Caki2 (cell line): ENCODE data around the gene CLCN6. TPM values are rescaled to one million over a fixed set of nuclear protein-coding genes. Genes with fewer than 3 reads are reported as not detected.

Source experiments
- DNase-seq: peaks from one replicate; pipeline ENCODE4 v3.0.0-alpha.2; 2015; ENCODE audit warnings: low read depth
- in situ Hi-C: cut with HindIII; loops from 2 replicates; pipeline ENCODE4 v1.10.0; 2016; ENCODE audit warnings: low sequenced_read_pairs, low pct_unique_long_range_greater_than_20kb, mixed read lengths
- total RNA-seq: library from RNA; depleted of rRNA; stranded (reverse); fragments of >200 nt; shearing (Covaris generic); gene quantifications from 2 replicates; pipeline ENCODE4 v1.2.3, GENCODE V29; 2014; ENCODE audit warnings: low replicate concordance; rRNA removed

CLCN6 gene
- total RNA-seq, 1 experiment from 2014 or later: 5.6 TPM

- no peak for DNase-seq
Measured at GRCh38 chr1:11880911-11881748, 75.1 kb downstream of the CLCN6 start.

DNA sequence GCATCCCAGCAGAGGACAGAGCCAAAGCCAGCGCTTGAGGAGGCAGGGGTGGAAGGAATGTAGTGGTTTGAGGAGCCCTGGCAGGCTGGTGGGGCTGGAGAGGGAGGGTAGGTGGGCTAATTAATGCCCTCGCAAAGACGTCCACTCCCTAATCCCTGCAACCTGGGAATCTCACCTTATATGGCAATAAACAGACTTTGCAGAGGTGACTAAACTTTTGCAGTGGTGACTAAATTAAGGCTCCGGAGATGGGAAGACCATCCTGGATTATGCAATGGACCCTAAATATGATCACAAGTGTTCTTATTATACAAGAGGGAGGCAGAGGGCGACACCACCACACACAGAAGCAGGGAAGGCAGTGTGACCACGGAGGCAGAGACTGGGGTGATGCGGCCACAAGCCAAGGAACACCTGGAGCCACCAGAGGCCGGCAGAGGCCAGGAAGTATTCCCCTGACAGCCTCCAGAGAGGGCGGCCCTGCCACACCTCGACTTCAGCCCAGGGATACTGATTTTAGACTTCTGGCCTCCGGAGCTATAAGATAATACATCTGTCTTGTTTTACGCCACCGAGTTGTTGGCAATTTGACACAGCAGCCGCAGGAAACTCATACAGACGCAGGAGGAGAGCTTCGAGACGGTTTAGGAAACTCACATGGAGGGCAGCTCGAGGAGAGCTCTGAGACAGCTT lies 75.9 kb downstream of the CLCN6 start:
- in situ Hi-C loops: no loop called here
- DNase-seq: no peak

More at GRCh38 chr1:11880911-11881748, 75.1 kb downstream of the CLCN6 start:
- in situ Hi-C loops: no loop called here

GRCh38 chr1:11882814-11883538 lies 77.0 kb downstream of the CLCN6 start:
- no peak for DNase-seq
- in situ Hi-C loops: no loop called here

GRCh38 chr1:11885916-11886315 lies 79.9 kb downstream of the CLCN6 start:
- DNase-seq: no peak
- in situ Hi-C loops: no loop called here

DNA sequence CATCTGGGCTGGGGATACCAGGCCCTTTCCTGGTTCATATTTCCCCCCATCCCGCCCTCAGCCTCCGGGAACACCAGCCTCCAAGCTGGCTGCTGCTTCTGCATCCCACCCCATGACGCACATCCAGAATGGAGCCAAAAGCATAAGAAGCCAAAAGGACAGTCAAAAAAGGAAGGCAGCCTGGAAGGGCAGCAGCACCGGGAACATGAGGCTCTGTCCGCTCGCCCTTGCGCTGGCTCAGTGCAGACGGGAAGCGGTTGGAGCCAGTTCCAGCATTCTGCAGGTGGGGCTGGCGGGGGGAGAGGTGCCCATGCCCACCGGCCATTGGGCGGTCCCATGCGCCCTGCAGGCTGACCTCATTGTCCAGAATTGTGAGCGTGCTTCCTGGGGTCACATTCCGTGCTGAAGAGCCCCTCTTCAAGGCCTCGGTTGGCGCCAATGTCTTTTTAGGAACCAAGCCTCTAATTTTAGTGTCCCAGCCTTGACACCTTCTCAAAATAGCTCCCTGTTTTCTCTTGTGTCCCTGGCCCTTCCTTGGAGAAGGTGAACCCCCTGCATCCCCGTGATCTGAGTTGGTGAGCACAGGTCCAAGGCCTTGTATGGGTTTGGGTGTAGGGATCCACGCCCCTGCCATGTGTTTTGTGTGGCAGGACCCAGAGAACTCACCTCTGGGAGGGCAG lies 81.1 kb downstream of the CLCN6 start:
- no peak for DNase-seq
- in situ Hi-C loops: no loop called here

DNA sequence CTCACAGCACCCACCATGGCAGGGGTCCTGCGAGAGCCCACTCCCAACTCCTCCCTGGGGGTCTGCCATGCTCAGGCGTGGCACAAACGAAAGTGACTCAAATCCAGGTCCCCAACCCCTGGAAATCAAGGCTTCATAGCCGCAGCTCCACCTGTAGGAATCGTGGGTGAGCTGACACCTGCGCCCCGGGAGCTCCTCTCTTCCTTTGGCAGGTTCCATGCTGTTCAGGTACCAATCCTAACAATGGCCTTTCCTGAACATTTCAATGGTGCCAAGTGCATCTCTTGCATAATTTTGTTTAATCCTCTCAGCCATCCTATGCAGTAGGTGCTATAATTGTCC lies 81.6 kb downstream of the CLCN6 start:
- in situ Hi-C loops: no loop called here

DNA sequence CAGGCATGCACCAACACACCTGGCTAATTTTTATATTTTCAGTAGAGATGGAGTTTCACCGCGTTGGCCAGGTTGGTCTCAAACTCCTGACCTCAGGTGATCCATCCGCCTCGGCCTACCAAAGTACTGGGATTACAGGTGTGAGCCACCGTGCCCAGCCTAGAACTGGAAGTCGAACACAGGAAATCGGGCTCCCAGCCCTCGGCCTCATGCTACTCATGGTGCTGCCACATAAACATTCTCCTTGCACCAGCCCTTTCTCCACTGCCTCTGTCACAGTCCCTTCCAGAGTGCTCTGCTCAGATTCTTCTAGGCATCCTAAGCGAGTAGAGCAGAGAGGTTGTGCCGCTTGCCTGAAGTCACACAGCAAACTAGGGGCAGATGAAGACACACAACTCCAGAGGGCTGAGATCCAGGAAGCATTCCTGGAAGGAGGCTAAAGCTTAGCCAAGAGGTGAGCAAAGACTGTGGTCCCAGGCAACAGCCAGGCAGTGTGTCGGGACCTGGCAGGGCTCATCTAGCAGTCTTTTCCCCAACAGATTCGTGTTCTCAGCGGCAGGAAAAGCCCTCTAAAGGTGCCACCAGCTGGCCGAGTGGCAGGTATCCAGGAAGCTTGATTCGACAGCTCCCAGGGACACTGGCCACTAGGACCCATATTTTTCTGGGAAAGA lies 82.3 kb downstream of the CLCN6 start:
- no peak for DNase-seq
- in situ Hi-C loops: no loop called here

More for the DNA sequence above, 81.6 kb downstream of the CLCN6 start:
- DNase-seq: no peak

- in situ Hi-C loops: no loop called here
- no peak for DNase-seq
Measured at GRCh38 chr1:11888877-11889208, 82.9 kb downstream of the CLCN6 start.

DNA sequence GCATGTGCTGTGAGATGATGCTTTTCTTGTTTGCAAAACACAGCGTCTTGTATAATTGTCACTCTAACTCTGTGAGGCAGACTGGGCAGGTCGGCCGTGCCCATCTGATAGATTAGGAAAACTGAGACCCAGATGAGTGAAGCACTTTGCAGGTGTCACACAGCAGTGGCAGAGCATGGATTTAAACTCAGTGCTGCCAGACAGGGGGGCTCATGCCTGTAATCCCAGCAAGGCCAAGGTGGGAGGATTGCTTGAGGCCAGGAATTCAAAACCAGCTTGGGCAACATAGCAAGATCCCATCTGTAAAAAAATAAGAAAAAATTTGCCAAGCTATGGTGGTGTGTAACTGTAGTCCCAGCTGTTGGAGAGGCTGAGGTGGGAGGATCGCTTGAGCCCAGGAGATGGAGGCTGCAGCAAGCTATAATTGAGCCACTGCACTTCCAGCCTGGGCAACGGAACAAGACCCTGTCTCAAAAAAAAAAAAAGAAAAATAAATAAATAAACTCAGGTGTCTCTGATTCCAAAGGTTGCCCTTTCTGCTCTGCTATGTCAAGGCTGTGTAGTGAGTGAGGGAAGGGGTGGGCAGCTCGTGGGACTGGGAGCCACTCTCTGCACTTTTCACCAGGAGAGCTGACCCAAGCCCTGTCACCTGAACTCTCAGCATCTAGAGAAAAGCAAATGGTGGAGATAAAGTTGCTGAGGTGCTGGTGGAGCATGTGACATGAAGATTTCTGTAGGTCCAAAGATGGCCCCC lies 85.6 kb downstream of the CLCN6 start:
- no peak for DNase-seq
- in situ Hi-C loops: no loop called here

Other genes starting within 250 kb of the CLCN6 start
- 3.6 and 3.9 TPM in 2 replicates for gene FBXO2, start 151.8 kb upstream of the CLCN6 start, total RNA-seq
- 11.0 and 14.2 TPM in 2 replicates for gene FBXO44, start 151.3 kb upstream of the CLCN6 start, total RNA-seq
- gene FBXO6, start 142.0 kb upstream of the CLCN6 start, total RNA-seq: 17.4 and 51.1 TPM in 2 replicates
- 91.7 and 96.7 TPM in 2 replicates for gene MAD2L2, start 125.0 kb upstream of the CLCN6 start, total RNA-seq
- gene DRAXIN, start 114.5 kb upstream of the CLCN6 start, total RNA-seq: not detected in 2 replicates
- gene AGTRAP, start 70.1 kb upstream of the CLCN6 start, total RNA-seq: 106 and 116 TPM in 2 replicates
- gene C1orf167, start 44.0 kb upstream of the CLCN6 start, total RNA-seq: 0.58 and 0.95 TPM in 2 replicates
- gene MTHFR, start 227 bp upstream of the CLCN6 start, total RNA-seq: 12.0 and 18.2 TPM in 2 replicates
- not detected in 2 replicates for gene NPPA, start 41.6 kb downstream of the CLCN6 start, total RNA-seq
- not detected in 2 replicates for gene NPPB, start 52.8 kb downstream of the CLCN6 start, total RNA-seq
- gene KIAA2013, start 120.2 kb downstream of the CLCN6 start, total RNA-seq: 69.9 and 82.2 TPM in 2 replicates
- 130 and 153 TPM in 2 replicates for gene PLOD1, start 128.5 kb downstream of the CLCN6 start, total RNA-seq
- gene MFN2, start 174.3 kb downstream of the CLCN6 start, total RNA-seq: 21.9 and 26.4 TPM in 2 replicates
- 23.1 and 35.8 TPM in 2 replicates for gene MIIP, start 213.3 kb downstream of the CLCN6 start, total RNA-seq